ENCODE data around the gene RSPH3.

DNA sequence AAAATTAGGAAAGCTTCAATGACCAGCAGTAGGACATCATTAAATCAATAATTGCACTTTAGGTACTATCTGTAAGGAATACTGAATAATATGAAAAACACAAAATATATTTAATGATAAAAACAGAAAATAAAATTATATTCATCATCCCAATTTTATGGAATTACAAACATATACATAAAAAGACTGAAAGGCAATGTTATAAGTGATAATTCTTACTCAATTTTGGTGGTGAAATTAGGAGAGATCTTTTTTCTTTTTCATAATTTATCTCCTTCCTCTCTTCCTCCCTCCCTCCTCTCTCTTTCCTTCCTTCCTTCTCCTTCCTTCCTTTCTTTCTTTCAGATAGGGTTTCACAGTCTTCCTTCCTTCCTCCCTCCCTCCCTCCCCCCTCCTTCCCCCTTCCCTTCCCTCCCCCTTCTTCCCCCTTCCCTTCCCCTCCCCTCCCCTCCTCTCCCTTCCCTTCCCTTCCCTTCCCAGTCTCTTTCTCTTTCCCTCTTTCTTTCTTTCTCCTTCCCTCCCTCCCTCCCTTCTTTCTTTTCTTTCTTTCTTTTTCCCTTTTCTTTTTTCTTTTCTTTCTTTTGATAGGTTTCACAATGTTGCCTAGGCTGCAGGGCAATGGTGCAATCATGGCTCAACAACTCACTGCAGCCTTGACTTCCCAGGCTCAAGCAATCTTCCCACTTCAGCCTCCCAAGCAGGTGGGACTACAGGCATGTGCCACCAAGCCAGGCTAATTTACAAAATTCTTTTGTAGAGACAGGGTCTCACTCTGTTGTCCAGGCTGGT, 36.8 kb downstream of the RSPH3 start:
- TF ChIP-seq, protein P1, sequence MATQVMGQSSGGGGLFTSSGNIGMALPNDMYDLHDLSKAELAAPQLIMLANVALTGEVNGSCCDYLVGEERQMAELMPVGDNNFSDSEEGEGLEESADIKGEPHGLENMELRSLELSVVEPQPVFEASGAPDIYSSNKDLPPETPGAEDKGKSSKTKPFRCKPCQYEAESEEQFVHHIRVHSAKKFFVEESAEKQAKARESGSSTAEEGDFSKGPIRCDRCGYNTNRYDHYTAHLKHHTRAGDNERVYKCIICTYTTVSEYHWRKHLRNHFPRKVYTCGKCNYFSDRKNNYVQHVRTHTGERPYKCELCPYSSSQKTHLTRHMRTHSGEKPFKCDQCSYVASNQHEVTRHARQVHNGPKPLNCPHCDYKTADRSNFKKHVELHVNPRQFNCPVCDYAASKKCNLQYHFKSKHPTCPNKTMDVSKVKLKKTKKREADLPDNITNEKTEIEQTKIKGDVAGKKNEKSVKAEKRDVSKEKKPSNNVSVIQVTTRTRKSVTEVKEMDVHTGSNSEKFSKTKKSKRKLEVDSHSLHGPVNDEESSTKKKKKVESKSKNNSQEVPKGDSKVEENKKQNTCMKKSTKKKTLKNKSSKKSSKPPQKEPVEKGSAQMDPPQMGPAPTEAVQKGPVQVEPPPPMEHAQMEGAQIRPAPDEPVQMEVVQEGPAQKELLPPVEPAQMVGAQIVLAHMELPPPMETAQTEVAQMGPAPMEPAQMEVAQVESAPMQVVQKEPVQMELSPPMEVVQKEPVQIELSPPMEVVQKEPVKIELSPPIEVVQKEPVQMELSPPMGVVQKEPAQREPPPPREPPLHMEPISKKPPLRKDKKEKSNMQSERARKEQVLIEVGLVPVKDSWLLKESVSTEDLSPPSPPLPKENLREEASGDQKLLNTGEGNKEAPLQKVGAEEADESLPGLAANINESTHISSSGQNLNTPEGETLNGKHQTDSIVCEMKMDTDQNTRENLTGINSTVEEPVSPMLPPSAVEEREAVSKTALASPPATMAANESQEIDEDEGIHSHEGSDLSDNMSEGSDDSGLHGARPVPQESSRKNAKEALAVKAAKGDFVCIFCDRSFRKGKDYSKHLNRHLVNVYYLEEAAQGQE (IDR thresholded peaks at IDR 0.05; ENCODE audit: insufficient read depth in 1 of 2, low read depth in 2 of 2, low read length in 2 of 2), result no peak
- TF ChIP-seq POLR2AphosphoS5 (IDR thresholded peaks at IDR 0.05; ENCODE audit: low read depth, low read length) (no peak), SIN3A (IDR thresholded peaks at IDR 0.05; ENCODE audit: borderline replicate concordance, insufficient read depth, low read length) (no peak), TAF1 (IDR thresholded peaks at IDR 0.05; ENCODE audit: borderline replicate concordance, insufficient read depth, low read length) (no peak), FOXP2 (optimal IDR thresholded peaks at IDR 0.05; ENCODE audit: borderline replicate concordance, extremely low read depth, extremely low read length, insufficient read depth) (no peak)

Measured in PFSK-1 (cell line).